ENCODE measurements around the gene VSTM4.

Gene VSTM4

DNA sequence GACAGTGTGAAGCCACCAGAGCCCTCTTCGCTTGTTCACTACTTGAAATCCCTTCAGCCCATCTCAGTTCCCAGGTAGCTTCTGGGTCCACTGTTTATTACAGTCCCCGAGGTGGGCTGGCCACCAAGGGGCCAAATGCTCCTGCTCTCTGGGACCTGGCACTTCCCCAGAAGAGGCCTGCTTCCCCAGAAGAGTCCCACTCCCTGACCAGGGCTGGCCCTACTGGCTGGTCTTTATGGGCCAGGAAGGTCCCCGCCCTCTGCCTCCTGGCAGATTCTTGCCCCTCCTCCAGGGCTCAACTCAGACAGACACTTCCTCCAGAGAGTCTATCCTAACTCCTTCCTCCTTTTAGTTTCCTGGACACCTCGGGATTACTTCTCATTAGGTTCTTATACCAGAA lies 105.0 kb downstream of the VSTM4 start:
- DNase-seq (ENCODE audit: low read depth in 2 of 2): no peak
- TF ChIP-seq, protein P1, sequence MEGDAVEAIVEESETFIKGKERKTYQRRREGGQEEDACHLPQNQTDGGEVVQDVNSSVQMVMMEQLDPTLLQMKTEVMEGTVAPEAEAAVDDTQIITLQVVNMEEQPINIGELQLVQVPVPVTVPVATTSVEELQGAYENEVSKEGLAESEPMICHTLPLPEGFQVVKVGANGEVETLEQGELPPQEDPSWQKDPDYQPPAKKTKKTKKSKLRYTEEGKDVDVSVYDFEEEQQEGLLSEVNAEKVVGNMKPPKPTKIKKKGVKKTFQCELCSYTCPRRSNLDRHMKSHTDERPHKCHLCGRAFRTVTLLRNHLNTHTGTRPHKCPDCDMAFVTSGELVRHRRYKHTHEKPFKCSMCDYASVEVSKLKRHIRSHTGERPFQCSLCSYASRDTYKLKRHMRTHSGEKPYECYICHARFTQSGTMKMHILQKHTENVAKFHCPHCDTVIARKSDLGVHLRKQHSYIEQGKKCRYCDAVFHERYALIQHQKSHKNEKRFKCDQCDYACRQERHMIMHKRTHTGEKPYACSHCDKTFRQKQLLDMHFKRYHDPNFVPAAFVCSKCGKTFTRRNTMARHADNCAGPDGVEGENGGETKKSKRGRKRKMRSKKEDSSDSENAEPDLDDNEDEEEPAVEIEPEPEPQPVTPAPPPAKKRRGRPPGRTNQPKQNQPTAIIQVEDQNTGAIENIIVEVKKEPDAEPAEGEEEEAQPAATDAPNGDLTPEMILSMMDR (IDR thresholded peaks at IDR 0.05; ENCODE audit: low read depth, low read length): no peak
- H3K4me3 ChIP-seq (replicated peaks in 1 of 2; ENCODE audit: low read depth in 2 of 2, low read length in 2 of 2): no peak overlapping the region

GRCh38 chr10:49009199-49009979 lies 105.9 kb downstream of the VSTM4 start:
- no peak overlapping the region for H3K4me3 ChIP-seq (replicated peaks in 1 of 2; ENCODE audit: low read depth in 2 of 2, low read length in 2 of 2)
- TF ChIP-seq, protein P1 (IDR thresholded peaks at IDR 0.05; ENCODE audit: low read depth, low read length): no peak
- no peak for DNase-seq (ENCODE audit: low read depth in 2 of 2)

DNA sequence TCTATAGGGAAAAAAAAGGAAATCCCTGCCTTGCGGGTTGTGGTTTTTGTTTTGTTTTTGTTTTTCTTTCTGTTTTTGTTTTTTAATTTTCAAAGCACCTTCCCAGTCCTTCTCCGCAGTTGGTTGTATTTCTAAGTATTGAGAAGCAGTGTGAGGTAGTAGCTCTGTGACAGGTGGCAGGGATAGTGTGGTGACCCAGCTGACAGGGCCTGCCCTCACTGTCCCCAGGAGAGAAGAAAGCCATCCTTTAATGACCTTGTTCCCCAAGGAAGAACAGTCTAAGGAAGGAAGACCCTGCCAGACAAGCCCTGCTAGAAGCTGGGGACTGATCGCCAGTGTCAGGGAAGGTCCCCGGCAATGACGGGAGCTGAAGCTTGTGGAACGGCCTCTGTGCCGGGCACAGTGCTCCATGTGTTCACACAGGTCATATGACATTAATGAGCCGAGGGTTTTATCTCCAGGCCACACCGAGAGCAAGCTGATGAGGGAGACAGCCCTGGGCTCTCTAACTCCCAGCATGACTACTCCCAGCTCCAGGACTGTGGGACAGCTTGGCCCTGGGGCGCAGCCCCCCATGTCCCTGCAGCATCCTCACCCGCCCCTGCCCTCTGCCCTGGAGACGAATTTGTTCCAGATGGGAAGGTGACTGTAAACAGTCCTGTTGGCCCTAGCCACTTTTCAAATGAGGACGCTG lies 106.7 kb downstream of the VSTM4 start:
- TF ChIP-seq, protein P1 (IDR thresholded peaks at IDR 0.05; ENCODE audit: low read depth, low read length): no peak
- H3K4me3 ChIP-seq (replicated peaks in 1 of 2; ENCODE audit: low read depth in 2 of 2, low read length in 2 of 2): no peak overlapping the region
- DNase-seq (ENCODE audit: low read depth in 2 of 2): no peak

DNA sequence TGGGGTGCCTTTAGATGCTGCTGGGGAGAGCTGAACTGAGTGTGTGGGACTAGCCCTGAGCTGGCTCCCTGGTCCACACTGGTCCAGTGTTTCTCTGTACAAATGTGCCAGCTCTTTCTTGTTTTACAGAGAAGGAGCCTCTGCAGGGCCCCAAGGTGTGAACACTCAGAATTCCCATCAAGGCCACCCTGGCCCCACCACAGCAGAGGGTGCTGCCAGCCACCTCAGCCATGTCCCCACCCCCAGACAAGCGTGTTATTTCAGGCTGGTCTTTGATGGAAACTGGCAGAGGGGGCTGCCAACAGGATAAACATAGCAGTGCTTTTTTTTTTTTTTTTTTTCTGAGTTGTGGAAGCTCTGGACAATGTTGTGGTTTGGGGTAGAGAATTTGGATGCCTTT lies 107.2 kb downstream of the VSTM4 start:
- TF ChIP-seq, protein P1 (IDR thresholded peaks at IDR 0.05; ENCODE audit: low read depth, low read length): no peak
- no peak for DNase-seq (ENCODE audit: low read depth in 2 of 2)
- H3K4me3 ChIP-seq (replicated peaks in 1 of 2; ENCODE audit: low read depth in 2 of 2, low read length in 2 of 2): no peak overlapping the region

DNA sequence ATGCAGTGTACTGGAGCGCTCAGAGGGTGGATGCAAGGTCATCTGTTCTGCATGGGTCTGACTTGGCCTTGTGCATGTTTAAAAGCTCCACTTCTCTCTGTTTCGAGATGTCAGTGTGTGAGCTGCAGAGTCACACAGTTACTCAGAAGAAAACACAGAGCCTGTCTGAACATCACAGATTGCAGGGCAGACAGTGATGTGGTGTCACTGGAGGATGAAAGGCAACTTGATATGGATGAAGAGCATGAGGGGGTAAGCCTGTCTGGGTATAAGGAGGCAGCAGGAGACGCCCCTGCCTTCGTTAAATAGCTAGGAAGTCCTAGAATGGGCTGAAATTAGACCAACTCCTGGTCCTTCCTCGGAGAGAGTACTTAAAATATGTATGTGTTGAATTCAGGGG lies 108.2 kb downstream of the VSTM4 start:
- DNase-seq (ENCODE audit: low read depth in 2 of 2): no peak
- TF ChIP-seq, protein P1 (IDR thresholded peaks at IDR 0.05; ENCODE audit: low read depth, low read length): no peak
- no peak overlapping the region for H3K4me3 ChIP-seq (replicated peaks in 1 of 2; ENCODE audit: low read depth in 2 of 2, low read length in 2 of 2)

DNA sequence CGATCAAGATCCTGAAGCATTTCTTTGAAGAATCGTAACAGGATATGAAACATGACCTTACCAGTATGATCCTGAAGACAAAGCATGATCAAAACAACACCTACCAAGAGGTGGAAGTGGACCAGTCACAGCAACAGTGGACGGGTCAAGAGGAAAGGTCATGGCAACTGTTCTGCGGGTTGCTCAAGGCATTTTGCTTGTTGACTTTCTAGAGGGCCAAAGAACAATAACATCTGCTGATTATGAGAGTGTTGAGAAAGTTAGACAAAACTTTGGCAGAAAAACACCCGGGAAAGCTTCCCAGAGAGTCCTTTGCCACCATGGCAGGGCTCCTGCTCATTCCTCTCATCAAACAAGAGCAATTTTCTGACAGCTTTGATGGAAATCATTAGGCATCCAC lies 110.1 kb downstream of the VSTM4 start:
- H3K4me3 ChIP-seq (replicated peaks in 1 of 2; ENCODE audit: low read depth in 2 of 2, low read length in 2 of 2): no peak overlapping the region
- TF ChIP-seq, protein P1 (IDR thresholded peaks at IDR 0.05; ENCODE audit: low read depth, low read length): no peak
- DNase-seq (ENCODE audit: low read depth in 2 of 2): no peak

All from cardiac fibroblast (primary cell).